Endothelial cell of umbilical vein (primary cell): ENCODE data around the gene SH3BGRL2. TPM values are rescaled to one million over a fixed set of nuclear protein-coding genes. Genes with fewer than 3 reads are reported as not detected.

Experiments used
- BruUV-seq: library from RNA; stranded (reverse); fragments of 400-500 nt; replicated peaks from 2 replicates; lab custom pipeline; 2021; lab: Mats Ljungman, UMichigan
- CTCF ChIA-PET: fragments of 300-600, 350-600 bp; sonication (Branson Sonifier 250); formaldehyde crosslinking; loops from one replicate; lab custom pipeline; 2021; ENCODE audit warnings: antibody characterized with exemption, inconsistent platforms; lab: Charles Lee
- POLR2A ChIA-PET: fragments of 300-600, 350-600 bp; sonication (Branson Sonifier 250); formaldehyde crosslinking; loops from one replicate; lab custom pipeline; 2021; ENCODE audit warnings: antibody characterized with exemption, inconsistent platforms; lab: Charles Lee
- DNase-seq: peaks from one replicate; pipeline ENCODE4 v3.0.0-alpha.2; 2011; ENCODE audit warnings: low read depth, low spot score
- FAIRE-seq: peaks from 2 replicates; lab custom pipeline; 2011; peaks lifted over from hg19 to GRCh38; lab: Jason Lieb, UNC
- H2AFZ ChIP-seq: 2 replicates; pipeline ENCODE4 v1.6.0; 2012; ENCODE audit warnings: low read depth, low read length, control low read depth, inconsistent platforms
- H3K27ac ChIP-seq: 2 replicates; pipeline ENCODE4 v1.5.1; 2011; ENCODE audit warnings: low read depth, mild to moderate bottlenecking, control low read depth, low read length, moderate library complexity; ENCODE audit not compliant: insufficient read depth
- H3K27me3 ChIP-seq, 2 experiments: 2 replicates each; pipeline versions ENCODE4 v1.6.0 to v1.6.1; 2011; ENCODE audit warnings: low read length in 2 of 2, mixed read lengths in 1 of 2; ENCODE audit not compliant: control insufficient read depth in 2 of 2, insufficient read depth in 2 of 2
- H3K36me3 ChIP-seq, 2 experiments: 2 replicates in 1 of 2; 3 replicates in 1 of 2; pipeline ENCODE4 v1.5.1; 2011; ENCODE audit warnings: low read length in 2 of 2, mild to moderate bottlenecking in 1 of 2, moderate library complexity in 1 of 2; ENCODE audit not compliant: control insufficient read depth in 2 of 2, insufficient read depth in 2 of 2; ENCODE audit errors: extremely low read depth in 1 of 2
- H3K4me1 ChIP-seq: 3 replicates; pipeline ENCODE4 v1.5.1; 2011; ENCODE audit warnings: mild to moderate bottlenecking, low read length; ENCODE audit not compliant: control insufficient read depth, insufficient read depth; ENCODE audit errors: extremely low read depth
- H3K4me2 ChIP-seq: 2 replicates; pipeline ENCODE4 v1.6.1; 2011; ENCODE audit warnings: low read length, control low read depth, mixed read lengths; ENCODE audit not compliant: insufficient read depth
- H3K4me3 ChIP-seq, 3 experiments: fragments of 200-600 bp in 1 of 3; sonication (generic), shearing (Covaris generic) in 1 of 3; replicated peaks in 1 of 3; 2 replicates each; pipeline ENCODE4 v1.5.1; 2011 to 2016; ENCODE audit warnings: control low read depth in 3 of 3, low read length in 3 of 3, mild to moderate bottlenecking in 2 of 3, inconsistent platforms in 1 of 3, low read depth in 1 of 3, moderate library complexity in 1 of 3; ENCODE audit not compliant: insufficient read depth in 1 of 3
- H3K79me2 ChIP-seq: 2 replicates; pipeline ENCODE4 v1.6.0; 2012; ENCODE audit warnings: low read length, inconsistent platforms; ENCODE audit not compliant: control insufficient read depth, insufficient read depth
- H3K9ac ChIP-seq: replicated peaks from 2 replicates; pipeline ENCODE3; 2011; ENCODE audit warnings: low read length, control low read depth; ENCODE audit not compliant: insufficient read depth; ENCODE audit errors: extremely low read depth
- H3K9me1 ChIP-seq: replicated peaks from 3 replicates; pipeline ENCODE4 v1.6.0; 2011; ENCODE audit warnings: mild to moderate bottlenecking, low read length; ENCODE audit not compliant: control insufficient read depth, insufficient read depth; ENCODE audit errors: extremely low read depth
- H3K9me3 ChIP-seq: replicated peaks from 2 replicates; pipeline ENCODE4 v1.5.1; 2012; ENCODE audit warnings: low read length, inconsistent platforms; ENCODE audit not compliant: control insufficient read depth, insufficient read depth
- H4K20me1 ChIP-seq: replicated peaks from 2 replicates; pipeline ENCODE3; 2011; ENCODE audit warnings: mild to moderate bottlenecking, low read length; ENCODE audit not compliant: control insufficient read depth, insufficient read depth; ENCODE audit errors: extremely low read depth
- EZH2 ChIP-seq: IDR thresholded peaks from 2 replicates; pipeline ENCODE4 v1.6.1; 2012; ENCODE audit warnings: borderline replicate concordance, low read depth, mild to moderate bottlenecking, moderate library complexity, low read length, inconsistent platforms; ENCODE audit not compliant: severe bottlenecking
- FOS ChIP-seq: IDR thresholded peaks from 2 replicates; pipeline ENCODE4 v1.6.1; 2011; ENCODE audit warnings: mild to moderate bottlenecking, low read length, moderate library complexity, borderline replicate concordance; ENCODE audit not compliant: insufficient read depth
- GATA2 ChIP-seq: IDR thresholded peaks from 2 replicates; pipeline ENCODE4 v1.7.0; 2011; ENCODE audit warnings: low read depth, mild to moderate bottlenecking, moderate library complexity, mixed read lengths, low read length; ENCODE audit not compliant: insufficient read length, insufficient read depth
- JUN ChIP-seq: IDR thresholded peaks from 2 replicates; pipeline ENCODE4 v1.6.1; 2011; ENCODE audit warnings: borderline replicate concordance, low read depth; ENCODE audit not compliant: insufficient read length, insufficient read depth
- MYC ChIP-seq: IDR thresholded peaks from one replicate; pipeline ENCODE4 v1.6.1; 2011; ENCODE audit warnings: mild to moderate bottlenecking, low read depth, low read length
- POLR2A ChIP-seq: IDR thresholded peaks from 2 replicates; pipeline ENCODE4 v1.6.1; 2012; ENCODE audit warnings: low read depth, mild to moderate bottlenecking, control low read depth, low read length
- POLR2AphosphoS5 ChIP-seq: IDR thresholded peaks from 2 replicates; pipeline ENCODE4 v1.6.1; 2012; ENCODE audit warnings: low read depth, mild to moderate bottlenecking, control low read depth, low read length, moderate library complexity; ENCODE audit not compliant: insufficient read depth
- dilution Hi-C: fragments of 300-500 bp; cut with MboI; formaldehyde crosslinking; loops from one replicate; pipeline ENCODE4 v1.15.0; 2019; ENCODE audit warnings: low sequenced_read_pairs; ENCODE audit not compliant: extremely low pct_ligation_motif_present
- intact Hi-C: fragments of 100-400 bp; cut with micrococcal nuclease; formaldehyde crosslinking; loops from one replicate; pipeline ENCODE4 v1.10.0; 2022
- polyA plus RNA-seq, 4 experiments: library from polyadenylated mRNA; depleted of rRNA in 3 of 4; stranded (reverse) in 3 of 4; unstranded in 1 of 4; fragments of >200 nt; gene quantifications; 2 replicates each; pipeline versions ENCODE4 v1.2.1 to v1.2.3, GENCODE V29; 2011 to 2012; ENCODE audit warnings: missing spikeins in 1 of 4
- total RNA-seq: library from RNA; stranded (reverse); gene quantifications from 2 replicates; pipeline ENCODE4 v1.2.3, GENCODE V29; 2021
- TF ChIP-seq, protein P1 (sequence below): IDR thresholded peaks from 2 replicates; pipeline ENCODE4 v1.6.1; 2011; ENCODE audit not compliant: insufficient read depth, insufficient read length
- TF ChIP-seq, protein P2 (sequence below), 2 donors: IDR thresholded peaks; 1 replicate in 1 of 2; 2 replicates in 1 of 2; pipeline ENCODE4 v1.5.1; 2011; ENCODE audit warnings: low read length in 2 of 2, mild to moderate bottlenecking in 2 of 2, moderate library complexity in 2 of 2, control low read depth in 1 of 2, inconsistent platforms in 1 of 2, low read depth in 1 of 2; ENCODE audit not compliant: insufficient read depth in 1 of 2; ENCODE audit errors: extremely low read depth in 1 of 2

The SH3BGRL2 gene
- total and polyA plus RNA-seq, 2 donors (not counting 3 experiments of a cell fraction or from before 2014, with no cell fraction given), result 3.2 to 10.7 TPM

DNA sequence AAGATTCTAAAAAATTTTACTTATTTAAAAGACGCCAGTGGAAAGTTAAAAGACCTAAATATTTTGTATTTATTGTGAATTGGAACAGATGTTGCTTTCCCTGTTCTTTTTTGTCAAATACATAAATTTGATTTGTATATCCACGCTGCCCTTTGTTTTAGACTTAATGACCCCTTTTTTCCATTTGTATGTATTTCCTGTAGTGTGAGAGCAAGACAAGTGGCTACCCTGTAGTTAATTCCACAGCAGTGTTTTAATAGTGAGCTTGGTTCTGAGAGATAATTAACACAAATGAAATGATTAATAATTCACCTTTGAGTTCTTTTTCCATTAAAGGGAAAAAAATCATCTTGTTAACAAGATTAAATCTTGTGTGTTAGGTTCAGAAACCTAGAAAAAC is 16.6 kb downstream of the SH3BGRL2 start:
- DNase-seq (peak; percentile 61), FAIRE-seq (no peak)
- no peak overlapping the region for H3K9ac ChIP-seq
- dilution Hi-C loops (no loop called here), intact Hi-C loops (no loop called here)
- ChIA-PET CTCF (interaction anchor here (1.2 to 2.8 kb wide), 3 partner anchors 16 to 57 kb away, joined by 3 to 8 read pairs (median 6); partner anchors contain the start of gene SH3BGRL2), POLR2A (no interaction called here)
- no peak overlapping the region for H3K4me3 ChIP-seq
- H3K36me3 ChIP-seq, result no peaks in the 10 kb centered on the region
- H3K4me1 ChIP-seq, result peaks cover 19% of the 10 kb centered on the region
- H3K9me3 ChIP-seq, result no peaks in the 10 kb centered on the region
- no peaks in the 10 kb centered on the region for H3K9me1 ChIP-seq
- no peaks in the 10 kb centered on the region for H4K20me1 ChIP-seq
- no TSS peak for BruUV-seq
- TF ChIP-seq MYC (no peak), POLR2AphosphoS5 (no peak), GATA2 (no peak), POLR2A (no peak), EZH2 (no peak), FOS (no peak), JUN (no peak)
- TF ChIP-seq, protein P1, sequence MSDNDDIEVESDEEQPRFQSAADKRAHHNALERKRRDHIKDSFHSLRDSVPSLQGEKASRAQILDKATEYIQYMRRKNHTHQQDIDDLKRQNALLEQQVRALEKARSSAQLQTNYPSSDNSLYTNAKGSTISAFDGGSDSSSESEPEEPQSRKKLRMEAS, result no peak
- TF ChIP-seq, protein P2, sequence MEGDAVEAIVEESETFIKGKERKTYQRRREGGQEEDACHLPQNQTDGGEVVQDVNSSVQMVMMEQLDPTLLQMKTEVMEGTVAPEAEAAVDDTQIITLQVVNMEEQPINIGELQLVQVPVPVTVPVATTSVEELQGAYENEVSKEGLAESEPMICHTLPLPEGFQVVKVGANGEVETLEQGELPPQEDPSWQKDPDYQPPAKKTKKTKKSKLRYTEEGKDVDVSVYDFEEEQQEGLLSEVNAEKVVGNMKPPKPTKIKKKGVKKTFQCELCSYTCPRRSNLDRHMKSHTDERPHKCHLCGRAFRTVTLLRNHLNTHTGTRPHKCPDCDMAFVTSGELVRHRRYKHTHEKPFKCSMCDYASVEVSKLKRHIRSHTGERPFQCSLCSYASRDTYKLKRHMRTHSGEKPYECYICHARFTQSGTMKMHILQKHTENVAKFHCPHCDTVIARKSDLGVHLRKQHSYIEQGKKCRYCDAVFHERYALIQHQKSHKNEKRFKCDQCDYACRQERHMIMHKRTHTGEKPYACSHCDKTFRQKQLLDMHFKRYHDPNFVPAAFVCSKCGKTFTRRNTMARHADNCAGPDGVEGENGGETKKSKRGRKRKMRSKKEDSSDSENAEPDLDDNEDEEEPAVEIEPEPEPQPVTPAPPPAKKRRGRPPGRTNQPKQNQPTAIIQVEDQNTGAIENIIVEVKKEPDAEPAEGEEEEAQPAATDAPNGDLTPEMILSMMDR (IDR thresholded peaks at IDR 0.05; ENCODE audit: extremely low read depth in 1 of 2, insufficient read depth in 1 of 2, low read depth in 1 of 2, low read length in 2 of 2), result no peak
- H2AFZ ChIP-seq, result no peak overlapping the region
- no peak overlapping the region for H3K4me2 ChIP-seq
- H3K79me2 ChIP-seq, result peaks cover 30% of the 10 kb centered on the region
- no peak overlapping the region for H3K27ac ChIP-seq
- no peaks in the 10 kb centered on the region for H3K27me3 ChIP-seq
